Measurements from ENCODE around the gene EPM2A.

DNA sequence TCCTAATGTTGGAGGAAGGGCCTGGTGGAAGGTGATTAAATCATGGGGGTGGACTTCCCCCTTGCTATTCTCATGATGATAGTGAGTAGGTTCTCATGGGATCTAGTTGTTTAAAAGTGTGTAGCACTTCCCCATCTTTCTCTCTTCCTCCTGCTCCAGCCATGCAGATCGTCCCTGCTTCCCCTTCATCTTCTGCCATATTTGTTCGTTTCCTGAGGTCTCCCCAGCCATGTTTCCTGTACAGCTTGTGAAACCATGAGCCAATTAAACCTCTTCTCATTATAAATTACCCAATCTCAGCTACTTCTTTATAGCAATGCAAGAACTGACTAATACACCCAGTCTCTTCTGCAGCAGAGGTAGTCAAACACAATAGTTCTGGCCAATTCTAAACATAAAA is 5.4 kb downstream of the EPM2A start:
- TF ChIP-seq, protein P1, sequence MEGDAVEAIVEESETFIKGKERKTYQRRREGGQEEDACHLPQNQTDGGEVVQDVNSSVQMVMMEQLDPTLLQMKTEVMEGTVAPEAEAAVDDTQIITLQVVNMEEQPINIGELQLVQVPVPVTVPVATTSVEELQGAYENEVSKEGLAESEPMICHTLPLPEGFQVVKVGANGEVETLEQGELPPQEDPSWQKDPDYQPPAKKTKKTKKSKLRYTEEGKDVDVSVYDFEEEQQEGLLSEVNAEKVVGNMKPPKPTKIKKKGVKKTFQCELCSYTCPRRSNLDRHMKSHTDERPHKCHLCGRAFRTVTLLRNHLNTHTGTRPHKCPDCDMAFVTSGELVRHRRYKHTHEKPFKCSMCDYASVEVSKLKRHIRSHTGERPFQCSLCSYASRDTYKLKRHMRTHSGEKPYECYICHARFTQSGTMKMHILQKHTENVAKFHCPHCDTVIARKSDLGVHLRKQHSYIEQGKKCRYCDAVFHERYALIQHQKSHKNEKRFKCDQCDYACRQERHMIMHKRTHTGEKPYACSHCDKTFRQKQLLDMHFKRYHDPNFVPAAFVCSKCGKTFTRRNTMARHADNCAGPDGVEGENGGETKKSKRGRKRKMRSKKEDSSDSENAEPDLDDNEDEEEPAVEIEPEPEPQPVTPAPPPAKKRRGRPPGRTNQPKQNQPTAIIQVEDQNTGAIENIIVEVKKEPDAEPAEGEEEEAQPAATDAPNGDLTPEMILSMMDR (conservative IDR thresholded peaks at IDR 0.05; ENCODE audit: low read depth in 2 of 2), result no peak
- TF ChIP-seq POLR2AphosphoS5 (IDR thresholded peaks at IDR 0.05; ENCODE audit: low read depth), result no peak
